ENCODE measurements around the gene INTS14.

Gene INTS14

GRCh38 chr15:65578904-65579728 lies 31.8 kb downstream of the INTS14 start:
- no peaks in the 10 kb centered on the region for H3K27me3 ChIP-seq (ENCODE audit: control insufficient read depth, insufficient read depth, low read length)
- H3K9me3 ChIP-seq (ENCODE audit: control insufficient read depth, insufficient read depth, low read depth, low read length), result no peaks in the 10 kb centered on the region
- no peak overlapping the region for H3K4me3 ChIP-seq (ENCODE audit: low read depth, low read length)
- no peak overlapping the region for H3K9ac ChIP-seq (ENCODE audit: low read length)
- H3K27ac ChIP-seq (ENCODE audit: low read depth, low read length), result no peak overlapping the region
- H3K4me1 ChIP-seq (ENCODE audit: control insufficient read depth, insufficient read depth, low read length), result no peaks in the 10 kb centered on the region; the same call in 1 of the 2 replicates
- H3K36me3 ChIP-seq (ENCODE audit: control insufficient read depth, insufficient read depth, low read length), result peaks cover 88% of the 10 kb centered on the region

DNA sequence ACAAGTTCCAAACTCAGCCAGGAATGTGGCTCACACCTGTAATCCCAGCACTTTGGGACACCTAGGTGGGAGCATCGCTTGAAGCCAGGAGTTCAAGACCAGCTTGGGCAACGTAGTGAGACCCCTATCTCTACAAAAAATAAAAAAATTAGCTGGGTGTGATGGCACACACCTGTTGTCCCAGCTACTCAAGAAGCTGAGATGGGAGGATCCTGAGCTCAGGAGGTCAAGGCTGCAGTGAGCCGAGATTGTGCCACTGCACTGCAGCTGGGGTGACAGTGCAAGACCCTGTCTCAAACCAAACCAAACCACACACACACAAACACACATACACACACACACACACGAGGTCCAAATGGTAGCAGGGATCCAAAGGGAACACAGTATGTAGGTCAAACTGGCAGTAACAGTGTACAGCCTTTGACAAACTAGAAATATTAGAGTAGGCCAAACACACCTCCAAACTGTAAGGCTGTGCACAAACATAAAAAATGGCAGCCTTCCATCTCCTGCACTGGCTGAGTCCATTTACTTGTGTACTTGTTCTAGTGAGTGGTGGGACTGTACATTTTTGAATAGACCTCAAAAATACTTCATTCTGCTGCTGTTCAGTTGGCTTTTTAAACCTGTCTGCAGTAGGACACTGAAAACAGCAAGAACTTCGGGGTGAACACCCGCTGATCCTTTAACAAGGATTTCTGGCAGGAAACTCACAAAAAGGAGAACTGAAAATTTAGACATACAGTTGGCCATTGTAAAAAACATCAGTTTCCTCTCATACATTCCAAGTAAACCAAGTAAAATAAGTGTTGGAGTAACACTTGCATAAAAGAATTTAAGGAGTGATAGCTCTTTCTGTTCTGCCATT lies 33.6 kb downstream of the INTS14 start:
- H3K9me3 ChIP-seq (ENCODE audit: control insufficient read depth, insufficient read depth, low read depth, low read length), result no peaks in the 10 kb centered on the region
- no peak overlapping the region for H3K9ac ChIP-seq (ENCODE audit: low read length)
- H3K36me3 ChIP-seq (ENCODE audit: control insufficient read depth, insufficient read depth, low read length), result peaks cover 85% of the 10 kb centered on the region
- H3K4me1 ChIP-seq (ENCODE audit: control insufficient read depth, insufficient read depth, low read length), result no peaks in the 10 kb centered on the region; the same call in 1 of the 2 replicates
- no peak overlapping the region for H3K27ac ChIP-seq (ENCODE audit: low read depth, low read length)
- H3K27me3 ChIP-seq (ENCODE audit: control insufficient read depth, insufficient read depth, low read length), result no peaks in the 10 kb centered on the region
- no peak overlapping the region for H3K4me3 ChIP-seq (ENCODE audit: low read depth, low read length)

DNA sequence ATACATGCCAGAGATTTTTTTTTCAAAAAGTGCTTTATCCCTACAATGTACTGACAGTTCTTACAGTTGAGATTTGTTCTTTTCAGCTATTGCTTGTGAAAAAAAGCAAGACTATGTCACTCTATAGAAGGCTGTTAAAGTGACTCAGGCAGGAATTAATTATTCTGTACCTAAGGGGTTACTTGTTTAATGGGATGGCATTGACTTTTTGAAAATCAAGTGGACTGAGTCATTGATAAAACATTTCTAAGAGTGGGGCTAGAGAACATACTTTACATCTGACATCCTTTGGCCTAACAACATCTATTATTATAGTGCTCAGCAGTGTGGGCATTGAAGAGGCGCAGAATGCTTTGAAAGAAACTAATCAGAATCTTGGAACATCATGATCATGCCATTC lies 34.3 kb downstream of the INTS14 start:
- Histone ChIP-seq H3K36me3 (ENCODE audit: control insufficient read depth, insufficient read depth, low read length) (peaks cover 85% of the 10 kb centered on the region), H3K9me3 (ENCODE audit: control insufficient read depth, insufficient read depth, low read depth, low read length) (no peaks in the 10 kb centered on the region), H3K27me3 (ENCODE audit: control insufficient read depth, insufficient read depth, low read length) (no peaks in the 10 kb centered on the region), H3K4me1 (ENCODE audit: control insufficient read depth, insufficient read depth, low read length) (no peaks in the 10 kb centered on the region; the same call in 1 of the 2 replicates), H3K9ac (ENCODE audit: low read length) (no peak overlapping the region), H3K4me3 (ENCODE audit: low read depth, low read length) (no peak overlapping the region), H3K27ac (ENCODE audit: low read depth, low read length) (no peak overlapping the region)

GRCh38 chr15:65571971-65572370 lies 39.0 kb downstream of the INTS14 start:
- Histone ChIP-seq H3K4me3 (ENCODE audit: low read depth, low read length) (no peak overlapping the region), H3K4me1 (ENCODE audit: control insufficient read depth, insufficient read depth, low read length) (no peaks in the 10 kb centered on the region), H3K27ac (ENCODE audit: low read depth, low read length) (no peak overlapping the region), H3K9me3 (ENCODE audit: control insufficient read depth, insufficient read depth, low read depth, low read length) (no peaks in the 10 kb centered on the region), H3K36me3 (ENCODE audit: control insufficient read depth, insufficient read depth, low read length) (peaks cover 85% of the 10 kb centered on the region), H3K27me3 (ENCODE audit: control insufficient read depth, insufficient read depth, low read length) (no peaks in the 10 kb centered on the region), H3K9ac (ENCODE audit: low read length) (no peak overlapping the region)

DNA sequence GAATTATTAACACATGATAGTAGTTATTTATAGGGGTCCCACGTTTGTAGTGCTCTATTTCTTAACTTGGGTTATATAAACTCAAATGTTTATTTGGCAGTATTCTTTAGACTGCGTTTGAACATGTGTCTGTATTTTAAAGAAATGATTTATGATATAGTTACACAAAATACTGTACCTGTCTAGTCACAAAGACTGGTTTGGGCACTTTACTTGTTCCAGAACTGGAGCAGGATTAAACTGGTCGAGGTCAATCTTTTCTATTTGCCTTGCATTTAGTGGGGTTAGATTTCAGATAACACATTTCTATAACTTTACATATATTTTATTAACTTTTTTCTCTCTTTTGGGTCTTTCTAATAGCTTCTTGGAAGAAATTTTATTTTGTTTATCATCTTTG lies 41.2 kb downstream of the INTS14 start:
- no peaks in the 10 kb centered on the region for H3K9me3 ChIP-seq (ENCODE audit: control insufficient read depth, insufficient read depth, low read depth, low read length)
- H3K9ac ChIP-seq (ENCODE audit: low read length), result no peak overlapping the region
- no peak overlapping the region for H3K4me3 ChIP-seq (ENCODE audit: low read depth, low read length)
- H3K4me1 ChIP-seq (ENCODE audit: control insufficient read depth, insufficient read depth, low read length), result no peaks in the 10 kb centered on the region
- H3K27me3 ChIP-seq (ENCODE audit: control insufficient read depth, insufficient read depth, low read length), result no peaks in the 10 kb centered on the region
- H3K36me3 ChIP-seq (ENCODE audit: control insufficient read depth, insufficient read depth, low read length), result peaks cover 92% of the 10 kb centered on the region
- H3K27ac ChIP-seq (ENCODE audit: low read depth, low read length), result no peak overlapping the region

DNA sequence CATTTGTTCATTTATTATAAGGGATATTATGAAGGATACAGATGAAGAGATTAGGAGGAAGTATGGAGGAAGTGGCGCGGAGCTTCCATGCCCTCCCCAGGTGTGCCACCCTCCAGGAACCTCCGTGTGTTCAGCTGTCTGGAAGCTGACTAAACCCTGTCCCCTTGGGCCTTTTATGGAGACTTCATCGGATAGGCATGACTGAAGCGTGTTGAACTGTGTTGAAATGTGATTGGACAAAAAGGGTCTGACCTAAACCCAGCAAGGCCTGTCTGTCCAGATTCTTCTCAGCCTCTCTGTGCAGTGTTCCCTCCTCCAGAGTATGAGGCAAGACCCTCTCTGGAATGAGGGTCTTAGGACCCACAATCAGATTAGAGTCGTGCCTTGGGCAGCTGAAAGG lies 49.0 kb downstream of the INTS14 start:
- Histone ChIP-seq H3K27me3 (ENCODE audit: control insufficient read depth, insufficient read depth, low read length) (no peaks in the 10 kb centered on the region), H3K27ac (ENCODE audit: low read depth, low read length) (no peak overlapping the region), H3K36me3 (ENCODE audit: control insufficient read depth, insufficient read depth, low read length) (peaks cover 97% of the 10 kb centered on the region), H3K9ac (ENCODE audit: low read length) (no peak overlapping the region), H3K4me1 (ENCODE audit: control insufficient read depth, insufficient read depth, low read length) (no peaks in the 10 kb centered on the region), H3K9me3 (ENCODE audit: control insufficient read depth, insufficient read depth, low read depth, low read length) (no peaks in the 10 kb centered on the region), H3K4me3 (ENCODE audit: low read depth, low read length) (no peak overlapping the region)

GRCh38 chr15:65559941-65560340 lies 51.0 kb downstream of the INTS14 start:
- Histone ChIP-seq H3K9ac (ENCODE audit: low read length) (no peak overlapping the region), H3K27me3 (ENCODE audit: control insufficient read depth, insufficient read depth, low read length) (no peaks in the 10 kb centered on the region), H3K4me1 (ENCODE audit: control insufficient read depth, insufficient read depth, low read length) (no peaks in the 10 kb centered on the region), H3K9me3 (ENCODE audit: control insufficient read depth, insufficient read depth, low read depth, low read length) (no peaks in the 10 kb centered on the region), H3K27ac (ENCODE audit: low read depth, low read length) (no peak overlapping the region), H3K36me3 (ENCODE audit: control insufficient read depth, insufficient read depth, low read length) (peaks cover 97% of the 10 kb centered on the region), H3K4me3 (ENCODE audit: low read depth, low read length) (no peak overlapping the region)

GRCh38 chr15:65558997-65559760 lies 51.8 kb downstream of the INTS14 start:
- Histone ChIP-seq H3K9ac (ENCODE audit: low read length) (no peak overlapping the region), H3K27me3 (ENCODE audit: control insufficient read depth, insufficient read depth, low read length) (no peaks in the 10 kb centered on the region), H3K27ac (ENCODE audit: low read depth, low read length) (no peak overlapping the region), H3K36me3 (ENCODE audit: control insufficient read depth, insufficient read depth, low read length) (peaks cover 94% of the 10 kb centered on the region), H3K9me3 (ENCODE audit: control insufficient read depth, insufficient read depth, low read depth, low read length) (no peaks in the 10 kb centered on the region), H3K4me1 (ENCODE audit: control insufficient read depth, insufficient read depth, low read length) (no peaks in the 10 kb centered on the region), H3K4me3 (ENCODE audit: low read depth, low read length) (no peak overlapping the region)

GRCh38 chr15:65558336-65558735 lies 52.6 kb downstream of the INTS14 start:
- Histone ChIP-seq H3K27ac (ENCODE audit: low read depth, low read length) (no peak overlapping the region), H3K4me3 (ENCODE audit: low read depth, low read length) (no peak overlapping the region), H3K4me1 (ENCODE audit: control insufficient read depth, insufficient read depth, low read length) (no peaks in the 10 kb centered on the region), H3K36me3 (ENCODE audit: control insufficient read depth, insufficient read depth, low read length) (peaks cover 95% of the 10 kb centered on the region), H3K9me3 (ENCODE audit: control insufficient read depth, insufficient read depth, low read depth, low read length) (no peaks in the 10 kb centered on the region), H3K9ac (ENCODE audit: low read length) (no peak overlapping the region), H3K27me3 (ENCODE audit: control insufficient read depth, insufficient read depth, low read length) (no peaks in the 10 kb centered on the region)

GRCh38 chr15:65556622-65557021 lies 54.3 kb downstream of the INTS14 start:
- Histone ChIP-seq H3K27ac (ENCODE audit: low read depth, low read length) (no peak overlapping the region), H3K4me3 (ENCODE audit: low read depth, low read length) (no peak overlapping the region), H3K27me3 (ENCODE audit: control insufficient read depth, insufficient read depth, low read length) (no peaks in the 10 kb centered on the region), H3K4me1 (ENCODE audit: control insufficient read depth, insufficient read depth, low read length) (no peaks in the 10 kb centered on the region), H3K9ac (ENCODE audit: low read length) (no peak overlapping the region), H3K36me3 (ENCODE audit: control insufficient read depth, insufficient read depth, low read length) (peaks cover 83% of the 10 kb centered on the region), H3K9me3 (ENCODE audit: control insufficient read depth, insufficient read depth, low read depth, low read length) (no peaks in the 10 kb centered on the region)

All from HUES6 (cell line).